ENCODE measurements around the gene RETSAT.
"Not testable (repeated sequence)": the region's sequence is repeated elsewhere in the genome, so short reads cannot be mapped to it uniquely, and the experiment has no call there.

Gene RETSAT

GRCh38 chr2:85329701-85330100 lies 24.6 kb downstream of the RETSAT start:
- not testable (repeated sequence) for DNase-seq

- DNase-seq = no peak
Observed at GRCh38 chr2:85329181-85329651, 25.1 kb downstream of the RETSAT start.

- peak; percentile 86 to 90 for DNase-seq
Observed at GRCh38 chr2:85327822-85328617, 26.3 kb downstream of the RETSAT start, which contains the start of gene TGOLN2. TGOLN2 (minus strand) TSS chr2:85327989; CDS start chr2:85327962, 27 bp downstream.

GRCh38 chr2:85327160-85327821 lies 27.0 kb downstream of the RETSAT start:
- DNase-seq = no peak

- DNase-seq = peak; percentile 66 to 78
Observed at GRCh38 chr2:85326406-85327159, 27.7 kb downstream of the RETSAT start.

GRCh38 chr2:85325466-85325811 lies 28.9 kb downstream of the RETSAT start:
- DNase-seq = no peak

GRCh38 chr2:85324639-85325465 lies 29.5 kb downstream of the RETSAT start:
- DNase-seq = peak; percentile 68 to 81

GRCh38 chr2:85323988-85324367 lies 30.4 kb downstream of the RETSAT start:
- not testable (repeated sequence) for DNase-seq

- no peak for DNase-seq
Observed at GRCh38 chr2:85323351-85323987, 30.9 kb downstream of the RETSAT start.

- DNase-seq = no peak
Observed at GRCh38 chr2:85319796-85320195, 34.5 kb downstream of the RETSAT start.

- DNase-seq = no peak
Observed at GRCh38 chr2:85318222-85319074, 35.9 kb downstream of the RETSAT start.

GRCh38 chr2:85315921-85316320 lies 38.4 kb downstream of the RETSAT start:
- not testable (repeated sequence) for DNase-seq

GRCh38 chr2:85314884-85315242 lies 39.5 kb downstream of the RETSAT start:
- no peak for DNase-seq

- no peak for DNase-seq
Observed at GRCh38 chr2:85312404-85312803, 41.9 kb downstream of the RETSAT start.

- no peak for DNase-seq
Observed at GRCh38 chr2:85310330-85310729, 44.0 kb downstream of the RETSAT start.

- no peak for DNase-seq
Observed at GRCh38 chr2:85309699-85310321, 44.5 kb downstream of the RETSAT start.

GRCh38 chr2:85308896-85309555 lies 45.3 kb downstream of the RETSAT start:
- no peak for DNase-seq

GRCh38 chr2:85308201-85308600 lies 46.1 kb downstream of the RETSAT start:
- no peak for DNase-seq

GRCh38 chr2:85307527-85307897 lies 46.8 kb downstream of the RETSAT start:
- DNase-seq = no peak

All from AML-193 (cell line).